ENCODE results near the gene MARCHF10. TPM values are rescaled to one million over a fixed set of nuclear protein-coding genes. Genes with fewer than 3 reads are reported as not detected.

Gene MARCHF10
- total and polyA plus RNA-seq, 2 of the 4 experiments (the other 2 are of a cell fraction): 0.18 to 0.74 TPM

GRCh38 chr17:62804025-62804424 lies 4.1 kb downstream of the MARCHF10 start:
- ATAC-seq (ENCODE audit: low read depth) (no peak), DNase-seq (no peak)
- no peak for TF ChIP-seq POLR2A (IDR thresholded peaks at IDR 0.05; ENCODE audit: low read depth, low read length)
- H3K18ac ChIP-seq (ENCODE audit: low read depth, low read length): no peak overlapping the region
- no peaks in the 10 kb centered on the region for H4K20me1 ChIP-seq (ENCODE audit: insufficient read depth, low read length)
- H3K4me3 ChIP-seq (ENCODE audit: insufficient read depth, low read depth, low read length): no peak overlapping the region
- H2BK120ac ChIP-seq (ENCODE audit: low read depth, low read length): peak overlapping the region; percentile 21; the same call in 1 of the 2 replicates
- no TSS peak for BruUV-seq (replicated peaks)
- H3K9me3 ChIP-seq (ENCODE audit: control insufficient read depth, insufficient read depth, low read length): no peaks in the 10 kb centered on the region
- H2BK15ac ChIP-seq (ENCODE audit: low read depth, low read length): 0 out of 3 replicates have a peak overlapping the region, but pooled peaks have one; percentile 46
- no peak overlapping the region for H3K27ac ChIP-seq (ENCODE audit: insufficient read depth, low read length)
- POLR2A ChIA-PET (ENCODE audit: unreplicated experiment): interaction anchor here (0.5 kb wide), 1 partner anchor 695 kb away, joined by 3 read pairs; no protein-coding TSS in a partner anchor
- intact Hi-C loops (cut with micrococcal nuclease): no loop called here
- peak overlapping the region; percentile 21; the same call in 1 of the 2 replicates for H4K91ac ChIP-seq (ENCODE audit: insufficient read depth, low read depth, low read length)
- H3K36me3 ChIP-seq (ENCODE audit: control insufficient read depth, insufficient read depth, low read length): no peaks in the 10 kb centered on the region
- in situ Hi-C loops (cut with MboI; ENCODE audit: low sequenced_read_pairs): no loop called here
- no peaks in the 10 kb centered on the region for H3K27me3 ChIP-seq (ENCODE audit: control insufficient read depth, insufficient read depth, low read length)
- 97% methylated on average over 8 of the region's 12 CpGs; no CpG with 5 or more reads in 1 of the 2 experiments for WGBS, 2 experiments (ENCODE audit: extremely low coverage in 2 of 2, insufficient read length in 1 of 2)
- H3K4ac ChIP-seq (ENCODE audit: low read depth, low read length): 0 out of 2 replicates have a peak overlapping the region, but pooled peaks have one; percentile 27
- dilution Hi-C loops (cut with HindIII; ENCODE audit: low sequenced_read_pairs, unreplicated experiment): no loop called here
- H4K5ac ChIP-seq (ENCODE audit: low read depth, low read length): no peak overlapping the region
- H2AK9ac ChIP-seq (replicated peaks; ENCODE audit: low read depth, low read length, poor library complexity): no peak overlapping the region
- H3K4me2 ChIP-seq (ENCODE audit: low read depth, low read length): no peak overlapping the region
- no peaks in the 10 kb centered on the region for H3K79me1 ChIP-seq (ENCODE audit: low read depth in 1 of 2, low read length in 2 of 2)
- no peak overlapping the region for H2AFZ ChIP-seq (replicated peaks; ENCODE audit: low read length, poor library complexity)
- CTCF ChIA-PET: no interaction called here
- H3K14ac ChIP-seq (replicated peaks; ENCODE audit: low read depth, low read length): no peak overlapping the region
- no peak overlapping the region for H3K23ac ChIP-seq (ENCODE audit: low read depth, low read length)
- H4K8ac ChIP-seq (ENCODE audit: low read depth in 2 of 2, low read length in 2 of 2): no peak overlapping the region
- H2AK5ac ChIP-seq (ENCODE audit: low read depth, low read length): peak overlapping the region; percentile 66; the same call in 1 of the 2 replicates
- H2BK5ac ChIP-seq (ENCODE audit: low read depth, low read length, poor library complexity, severe bottlenecking): no peak overlapping the region
- H3K4me1 ChIP-seq (ENCODE audit: control insufficient read depth, insufficient read depth, low read length): peaks cover 10% of the 10 kb centered on the region; the same call in 1 of the 2 replicates
- no peaks in the 10 kb centered on the region for H3K9me1 ChIP-seq (ENCODE audit: insufficient read depth, low read length)
- H2BK20ac ChIP-seq (ENCODE audit: low read depth, low read length): 0 out of 2 replicates have a peak overlapping the region, but pooled peaks have one; percentile 30
- no peak overlapping the region for H3K9ac ChIP-seq (ENCODE audit: low read depth, low read length)
- H3K56ac ChIP-seq (ENCODE audit: extremely low read depth, insufficient read depth, low read length): no peak overlapping the region

Data from IMR-90 (cell line).